Lower leg skin (tissue), 4 donors: ENCODE measurements around the gene PPP4R3C. TPM values are rescaled to one million over a fixed set of nuclear protein-coding genes. Genes with fewer than 3 reads are reported as not detected.

Source experiments
- DNase-seq, 2 donors: peaks; one replicate each; pipeline ENCODE4 v3.0.0-alpha.2; 2019; ENCODE audit warnings: low spot score in 2 of 2
- H3K4me3 ChIP-seq: fragments of 200-600 bp; sonication (generic); 2 replicates; pipeline ENCODE4 v1.5.1; 2017; ENCODE audit warnings: mild to moderate bottlenecking, low read depth; ENCODE audit not compliant: poor library complexity, severe bottlenecking
- POLR2A ChIP-seq, 2 donors: fragments of 450-650 bp; IDR thresholded peaks; one replicate each; pipeline ENCODE4 v1.6.1; 2016 to 2017; ENCODE audit warnings: antibody characterized with exemption in 2 of 2, mild to moderate bottlenecking in 1 of 2, moderate library complexity in 1 of 2
- intact Hi-C: fragments of 100-400 bp; cut with DNase I; formaldehyde crosslinking; loops from one replicate; pipeline ENCODE4 v1.15.0; 2023; ENCODE audit warnings: low total_unique reads
- total RNA-seq, 4 donors: library from RNA; depleted of rRNA; stranded (reverse); fragments of >200 nt; gene quantifications; one replicate each; pipeline ENCODE4 v1.1.0, GENCODE V29; 2016
- TF ChIP-seq, protein P1 (sequence below), 3 donors: fragments of 450-650 bp; IDR thresholded peaks; one replicate each; pipeline ENCODE4 v1.5.1; 2016; ENCODE audit warnings: antibody characterized with exemption in 3 of 3, mild to moderate bottlenecking in 3 of 3, moderate library complexity in 2 of 3

PPP4R3C gene
- total RNA-seq, 4 donors from 2014 or later, result not detected

DNA sequence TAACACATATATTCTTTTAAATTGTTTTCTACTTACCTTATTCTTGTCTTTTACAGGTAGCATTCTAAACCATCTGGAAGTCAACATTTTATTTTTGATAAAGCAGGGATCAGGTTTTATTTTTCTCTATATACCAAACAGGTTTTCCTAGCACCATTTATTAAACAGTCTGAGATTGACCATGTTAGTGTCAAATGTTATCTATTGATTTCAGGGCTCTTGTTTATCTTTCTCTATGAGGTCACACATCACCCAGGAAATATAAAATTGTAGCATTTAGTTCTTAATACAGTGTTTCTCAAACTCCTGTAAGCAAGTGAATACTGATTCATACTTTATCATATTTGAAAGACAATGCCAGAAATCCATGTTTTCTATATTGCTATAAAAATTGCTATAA lies 28.1 kb downstream of the PPP4R3C start:
- no peak for TF ChIP-seq POLR2A (IDR thresholded peaks at IDR 0.05)
- TF ChIP-seq, protein P1, sequence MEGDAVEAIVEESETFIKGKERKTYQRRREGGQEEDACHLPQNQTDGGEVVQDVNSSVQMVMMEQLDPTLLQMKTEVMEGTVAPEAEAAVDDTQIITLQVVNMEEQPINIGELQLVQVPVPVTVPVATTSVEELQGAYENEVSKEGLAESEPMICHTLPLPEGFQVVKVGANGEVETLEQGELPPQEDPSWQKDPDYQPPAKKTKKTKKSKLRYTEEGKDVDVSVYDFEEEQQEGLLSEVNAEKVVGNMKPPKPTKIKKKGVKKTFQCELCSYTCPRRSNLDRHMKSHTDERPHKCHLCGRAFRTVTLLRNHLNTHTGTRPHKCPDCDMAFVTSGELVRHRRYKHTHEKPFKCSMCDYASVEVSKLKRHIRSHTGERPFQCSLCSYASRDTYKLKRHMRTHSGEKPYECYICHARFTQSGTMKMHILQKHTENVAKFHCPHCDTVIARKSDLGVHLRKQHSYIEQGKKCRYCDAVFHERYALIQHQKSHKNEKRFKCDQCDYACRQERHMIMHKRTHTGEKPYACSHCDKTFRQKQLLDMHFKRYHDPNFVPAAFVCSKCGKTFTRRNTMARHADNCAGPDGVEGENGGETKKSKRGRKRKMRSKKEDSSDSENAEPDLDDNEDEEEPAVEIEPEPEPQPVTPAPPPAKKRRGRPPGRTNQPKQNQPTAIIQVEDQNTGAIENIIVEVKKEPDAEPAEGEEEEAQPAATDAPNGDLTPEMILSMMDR (IDR thresholded peaks at IDR 0.05), result no peak
- no peak for DNase-seq
- intact Hi-C loops, result no loop called here
- H3K4me3 ChIP-seq, result no peak overlapping the region

Other genes with a start within 250 kb of the PPP4R3C start
- not detected for gene DCAF8L2, start 127.0 kb upstream of the PPP4R3C start, total RNA-seq